Stimulated activated CD8-positive, alpha-beta memory T cell treated with anti-CD3 and anti-CD28 coated beads, Interleukin-4, amount 100 ng/mL, for 1 hour (primary cell): ENCODE data around the gene PLEKHA1.
A peak's percentile ranks its signal among the peaks of the same experiment; 100 is the strongest.

Experiments used
- DNase-seq, 2 donors: peaks; one replicate each; pipeline ENCODE4 v3.0.0-alpha.2; 2020; ENCODE audit warnings: low read depth in 2 of 2, low spot score in 1 of 2

The PLEKHA1 gene

DNA sequence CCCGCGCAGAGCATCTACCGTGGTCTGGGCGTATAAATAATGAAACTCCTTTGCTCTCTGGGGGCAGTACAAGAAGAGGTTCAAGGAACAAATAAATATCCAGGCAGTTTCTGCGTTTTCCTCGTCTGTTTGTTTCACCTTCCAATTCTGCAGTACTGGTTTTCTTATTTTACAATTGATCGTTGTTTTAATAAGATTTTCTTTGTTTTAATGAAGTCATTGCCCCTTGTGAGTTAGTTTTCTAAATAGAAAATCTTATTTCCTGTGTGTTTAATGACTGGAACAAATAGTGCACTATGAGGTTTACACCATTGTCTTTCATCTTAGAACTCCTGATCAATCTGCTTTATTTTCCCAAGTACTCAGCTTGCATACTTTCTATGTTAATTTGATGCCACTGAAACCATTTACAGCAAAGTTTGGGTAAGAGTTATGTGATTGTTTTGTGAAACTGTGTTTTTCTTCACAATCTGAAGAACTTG lies 1.2 kb downstream of the PLEKHA1 start:
- DNase-seq: no peak

DNA sequence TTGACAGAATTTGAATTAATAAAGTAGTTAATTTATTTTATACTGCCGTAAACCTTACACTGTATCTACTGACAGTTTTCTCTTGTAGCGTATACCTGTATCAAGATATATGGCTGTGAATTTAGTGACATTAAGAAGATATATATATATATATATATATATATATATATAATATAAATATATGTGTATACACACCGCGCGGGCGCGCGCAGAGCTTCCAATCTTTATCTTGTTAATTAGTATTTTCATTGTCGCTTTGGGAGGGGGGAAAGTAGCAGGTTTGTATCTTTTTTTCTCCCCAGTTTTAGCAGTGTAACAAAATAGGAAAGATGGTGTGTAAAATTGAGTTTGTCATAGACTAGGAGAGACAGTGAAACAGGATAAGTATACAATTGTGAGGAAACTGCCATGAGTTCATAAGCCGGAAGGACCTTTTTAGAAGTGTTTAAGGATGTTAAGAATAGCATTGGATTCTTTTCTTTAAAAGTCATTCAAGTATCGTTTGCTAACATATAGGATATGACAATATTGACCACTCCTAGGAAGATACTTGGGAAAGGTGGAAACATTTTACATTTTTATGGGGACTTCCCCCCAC lies 2.0 kb downstream of the PLEKHA1 start:
- no peak for DNase-seq

- DNase-seq: no peak
Observed at GRCh38 chr10:122379041-122379440, 4.5 kb downstream of the PLEKHA1 start.

- DNase-seq: no peak
Observed at GRCh38 chr10:122379537-122379936, 5.0 kb downstream of the PLEKHA1 start.

DNA sequence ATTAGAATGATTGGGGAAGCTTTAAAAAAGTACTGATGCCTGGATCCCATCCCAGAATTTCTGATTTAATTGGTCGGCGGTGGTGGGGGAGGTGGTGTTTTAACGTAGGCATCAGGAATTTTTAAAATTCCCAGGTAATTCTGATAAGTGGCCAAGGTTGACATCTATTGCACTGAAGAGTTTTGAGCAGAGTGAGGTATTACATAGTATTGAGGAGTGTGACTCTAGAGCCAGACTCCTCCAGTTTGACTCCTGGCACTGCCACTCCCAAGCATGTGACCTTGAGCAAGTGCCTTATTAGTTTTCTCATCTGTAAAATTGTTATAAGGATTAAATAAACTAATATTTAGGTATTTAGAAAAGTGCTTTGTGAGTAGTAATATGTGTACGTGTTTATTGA lies 6.2 kb downstream of the PLEKHA1 start:
- no peak for DNase-seq

DNA sequence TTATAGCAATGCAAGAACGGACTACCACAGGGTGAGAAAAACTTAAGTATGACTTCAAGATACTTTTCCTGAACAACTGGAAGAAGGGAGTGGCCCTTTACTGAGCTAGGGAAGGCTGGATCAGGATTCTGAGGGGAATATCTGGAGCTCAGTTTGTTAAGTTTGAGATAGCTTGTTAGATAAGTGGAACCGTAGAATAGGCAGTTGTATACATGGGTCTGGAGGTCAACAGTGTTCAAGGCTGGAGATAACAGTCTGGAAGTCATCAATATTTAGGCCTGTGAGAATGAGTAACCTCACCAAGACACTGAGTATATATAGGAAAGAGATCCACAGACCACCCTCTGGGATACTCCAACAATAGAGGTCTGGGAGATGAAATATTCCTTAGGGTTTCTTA lies 7.2 kb downstream of the PLEKHA1 start:
- no peak for DNase-seq

DNA sequence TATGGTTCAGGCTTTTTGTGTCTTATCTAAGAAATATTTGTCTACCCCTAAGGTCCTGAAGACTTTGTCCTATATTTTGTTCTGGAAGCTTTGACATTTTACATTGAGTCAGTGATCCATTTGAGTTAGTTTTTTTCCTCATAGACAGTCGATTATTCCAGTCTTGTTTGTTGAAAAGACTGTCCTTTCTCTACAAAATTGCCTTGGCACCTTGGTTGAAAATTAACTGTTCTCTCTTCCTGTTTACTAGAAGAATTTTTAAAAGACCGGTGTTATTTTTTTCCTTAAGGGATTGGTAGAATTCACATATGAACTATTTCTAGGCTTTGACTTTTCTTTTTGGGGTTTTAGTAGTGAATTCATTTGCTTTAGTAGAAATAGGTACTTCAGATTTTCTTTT lies 12.0 kb downstream of the PLEKHA1 start:
- no peak for DNase-seq

GRCh38 chr10:122387572-122387971 lies 13.1 kb downstream of the PLEKHA1 start:
- DNase-seq: no peak

GRCh38 chr10:122388287-122388997 lies 13.9 kb downstream of the PLEKHA1 start:
- DNase-seq: no peak

DNA sequence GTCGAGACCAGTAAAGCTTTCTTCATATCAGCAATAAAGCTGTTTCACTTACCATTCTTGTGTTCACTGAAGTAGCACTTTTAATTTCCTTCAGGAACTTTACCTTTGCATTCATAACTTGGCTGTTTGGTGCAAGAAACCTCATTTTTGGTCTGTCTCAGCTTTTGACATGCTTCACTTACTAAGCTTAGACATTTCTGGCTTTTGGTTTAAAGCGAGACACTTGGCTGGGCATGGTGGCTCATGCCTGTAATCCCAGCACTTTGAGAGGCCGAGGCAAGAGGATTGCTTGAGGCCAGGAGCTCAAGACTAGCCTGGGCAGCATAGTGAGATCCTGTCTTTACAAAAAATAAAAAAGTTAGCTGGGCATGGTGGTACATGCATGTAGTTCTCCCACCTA lies 15.8 kb downstream of the PLEKHA1 start:
- no peak for DNase-seq

DNA sequence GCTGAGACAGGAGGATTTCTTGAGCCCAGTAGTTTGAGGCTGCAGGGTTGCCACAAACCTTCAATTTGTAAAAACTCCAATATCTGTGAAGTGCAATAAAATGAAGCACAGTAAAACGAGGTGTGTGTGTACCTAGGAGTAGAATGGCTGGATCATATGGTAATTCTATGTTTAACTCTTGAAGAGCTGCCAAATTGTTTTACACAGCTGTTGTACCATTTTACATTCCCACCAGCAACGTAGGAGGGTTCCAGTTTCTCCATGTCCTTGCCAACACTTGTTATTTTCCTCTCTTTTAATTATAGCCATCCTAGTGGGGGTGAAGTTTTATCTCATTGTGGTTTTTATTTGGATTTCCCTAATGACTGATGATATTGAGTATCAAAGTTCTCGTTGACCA lies 16.2 kb downstream of the PLEKHA1 start:
- DNase-seq: no peak

DNA sequence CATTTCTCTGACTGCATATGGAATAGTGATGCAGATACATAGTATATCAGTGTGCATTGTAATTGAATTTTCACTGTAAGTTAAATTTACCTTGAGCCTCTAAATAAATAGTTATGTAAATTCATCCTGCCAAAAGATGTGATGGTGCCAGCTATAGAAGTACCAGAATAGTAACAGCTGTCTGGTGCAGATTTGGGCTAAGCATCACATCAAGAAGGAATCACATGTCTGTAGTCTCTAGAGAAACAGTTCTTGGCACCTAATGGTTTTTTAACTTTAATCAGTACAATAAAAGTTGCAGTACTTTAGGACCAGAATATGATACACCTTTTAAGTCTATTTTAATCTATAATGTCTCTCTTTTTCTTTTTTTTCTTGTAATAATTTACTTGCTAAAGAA lies 17.4 kb downstream of the PLEKHA1 start:
- DNase-seq: no peak

DNA sequence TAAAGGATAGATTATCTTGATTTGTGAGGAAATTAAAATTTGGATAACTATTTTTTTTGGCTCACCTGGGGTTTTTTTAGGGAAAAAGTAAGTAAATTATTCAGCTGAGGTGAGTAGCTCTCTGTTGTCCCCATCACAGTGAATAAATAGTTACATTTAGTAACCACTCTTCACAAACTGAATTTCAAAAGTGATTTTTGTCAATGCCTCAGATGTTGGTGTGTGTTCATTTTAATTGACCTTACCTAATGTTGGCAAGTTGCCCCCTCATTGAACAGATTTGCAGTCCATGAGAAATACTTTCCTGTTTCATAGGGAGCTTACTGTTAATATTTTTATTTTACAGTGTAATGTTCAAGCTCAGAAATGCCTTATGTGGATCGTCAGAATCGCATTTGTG lies 18.3 kb downstream of the PLEKHA1 start:
- no peak for DNase-seq

GRCh38 chr10:122393288-122393687 lies 18.8 kb downstream of the PLEKHA1 start:
- no peak for DNase-seq

DNA sequence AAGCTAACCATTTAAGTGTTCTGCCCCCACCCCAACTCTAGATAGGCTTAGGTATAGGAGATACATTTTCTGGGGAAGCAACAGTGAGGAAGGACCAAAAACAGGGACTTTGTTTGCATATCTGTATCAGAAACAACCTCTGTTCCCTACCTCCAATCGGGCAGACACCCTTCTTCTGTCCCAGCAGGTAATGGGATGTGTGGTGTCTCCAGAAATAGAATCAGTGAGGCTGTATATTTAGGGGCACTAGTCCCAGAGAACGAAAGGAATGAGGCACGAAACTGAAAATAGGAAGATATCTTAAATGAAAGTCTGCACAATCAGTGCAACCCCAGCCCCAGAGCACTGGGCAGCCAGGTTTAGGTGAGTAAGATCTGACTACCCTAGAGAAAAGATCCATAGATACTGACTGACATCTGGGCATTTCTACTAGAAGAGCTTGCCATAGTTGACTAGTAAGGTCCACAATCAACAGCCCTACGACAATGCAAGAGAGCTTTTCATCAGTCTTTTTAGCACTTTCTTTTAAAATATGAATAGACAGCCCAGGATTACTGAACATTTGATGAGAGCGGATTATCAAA lies 28.1 kb downstream of the PLEKHA1 start:
- no peak for DNase-seq

DNA sequence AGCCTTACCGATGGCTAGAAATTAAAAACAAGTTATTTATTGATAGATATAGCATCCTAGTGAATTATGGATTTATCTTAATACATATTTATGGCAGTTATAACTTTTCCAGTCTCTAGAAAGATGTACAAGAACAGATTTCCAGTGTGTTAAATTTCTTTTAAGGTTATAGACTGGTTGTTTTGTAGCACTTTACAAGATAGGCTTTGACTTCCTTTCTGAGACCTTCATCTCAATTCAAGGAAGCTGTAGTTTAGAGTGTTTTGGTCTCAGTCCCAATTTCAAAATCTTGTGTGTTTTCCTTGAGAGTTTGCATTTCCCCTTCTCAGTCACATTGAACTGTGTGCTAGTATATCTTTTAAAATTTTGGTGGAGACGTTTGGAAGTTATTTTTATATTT lies 30.1 kb downstream of the PLEKHA1 start:
- DNase-seq: no peak

- DNase-seq: peak in 1 of 2 donors; percentile 10
Observed at GRCh38 chr10:122407375-122408125, 33.0 kb downstream of the PLEKHA1 start.

DNA sequence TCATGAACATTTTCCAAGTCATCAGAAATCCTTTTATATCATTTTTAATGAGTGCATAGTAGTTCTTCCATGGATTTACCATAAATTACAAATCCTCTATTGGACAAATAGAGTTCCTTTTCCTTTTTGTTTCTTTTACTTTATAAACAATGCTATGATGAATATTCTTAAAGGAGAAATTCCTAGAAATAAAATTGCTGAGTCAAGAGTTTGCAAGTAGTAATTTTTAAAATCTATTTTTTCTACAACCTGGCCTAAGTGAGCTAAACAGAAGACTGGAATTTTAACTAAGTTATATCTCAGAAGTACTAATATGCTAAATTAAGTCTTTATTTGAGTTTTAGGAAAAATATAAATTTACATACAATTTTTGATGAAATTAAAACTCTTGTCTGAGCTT lies 38.8 kb downstream of the PLEKHA1 start:
- DNase-seq: no peak

DNA sequence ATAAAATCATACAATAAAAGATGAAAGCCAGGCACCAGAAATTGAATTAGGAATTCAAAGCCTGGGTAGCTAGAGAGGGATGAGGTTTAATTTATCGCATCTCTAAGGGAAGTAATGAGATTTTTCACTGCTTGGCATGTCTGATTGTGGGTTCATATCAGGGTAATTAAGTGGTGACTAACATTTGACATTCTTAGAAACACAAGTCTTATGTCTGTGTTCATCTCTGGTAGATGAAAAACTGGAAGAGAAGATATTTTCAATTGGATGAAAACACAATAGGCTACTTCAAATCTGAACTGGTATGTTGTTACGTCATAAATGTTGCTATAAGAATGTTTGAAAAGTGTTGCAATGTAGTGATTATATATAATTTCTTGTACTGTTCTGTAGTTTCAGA lies 43.2 kb downstream of the PLEKHA1 start:
- no peak for DNase-seq

DNA sequence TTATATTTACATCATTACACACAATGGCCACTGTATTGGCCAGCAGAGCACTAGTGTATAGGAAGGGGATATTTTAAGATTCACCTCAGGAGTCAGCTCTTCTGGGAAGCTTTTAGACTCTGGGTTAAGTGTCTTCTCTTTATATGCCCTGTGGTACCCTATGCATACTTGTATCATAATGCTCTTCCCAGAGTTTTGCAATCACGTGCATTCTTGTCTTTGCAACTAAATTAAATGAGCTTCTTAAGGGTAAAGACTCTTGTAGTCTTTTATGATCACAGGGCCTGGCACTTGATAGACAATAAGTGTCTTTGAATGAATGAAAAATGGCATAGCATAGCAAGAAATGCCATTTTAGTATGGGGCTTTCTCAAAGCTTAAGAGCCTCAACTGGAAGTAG lies 44.5 kb downstream of the PLEKHA1 start:
- no peak for DNase-seq

DNA sequence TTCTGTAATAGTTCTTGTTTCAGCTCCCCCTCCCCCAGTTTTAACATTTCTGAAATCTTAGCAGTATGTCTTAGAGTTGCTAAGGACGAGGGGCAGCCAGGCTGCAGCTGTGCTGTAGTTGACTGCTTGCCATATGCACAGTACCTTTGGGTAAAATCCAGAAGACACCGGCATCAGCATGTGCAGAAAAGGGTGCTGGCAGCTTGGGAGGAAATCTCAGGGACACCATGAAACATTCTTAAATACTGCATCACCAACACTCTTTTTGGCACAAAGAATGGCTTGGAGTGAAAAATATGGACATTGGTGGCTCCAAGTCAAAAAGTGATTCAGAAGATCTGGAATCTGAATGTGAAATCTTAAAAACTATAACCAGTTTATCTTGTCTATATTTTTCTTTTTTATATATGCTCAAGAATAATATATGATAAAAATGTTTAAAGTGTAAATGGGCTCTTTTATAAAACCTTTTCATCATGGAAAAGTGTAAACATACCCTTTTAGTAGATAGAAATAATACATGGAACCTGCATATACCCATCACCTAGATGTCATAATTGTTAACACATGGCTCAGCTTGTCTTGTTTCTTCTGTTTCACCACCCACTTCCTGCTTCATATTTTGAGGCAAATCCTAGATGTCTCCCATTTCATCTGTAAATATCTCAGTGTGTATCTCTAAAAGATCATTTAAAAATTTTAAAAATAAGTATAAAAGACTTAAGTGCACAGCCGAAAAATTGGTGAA lies 45.5 kb downstream of the PLEKHA1 start:
- DNase-seq: no peak
